Common myeloid progenitor, CD34-positive (primary cell): Measurements from ENCODE around the gene TMEM86B.
A peak's percentile ranks its signal among the peaks of the same experiment; 100 is the strongest.

ENCODE experiments used
- CTCF ChIA-PET: fragments of 350-600 bp; sonication (Branson Sonifier 250); formaldehyde crosslinking; loops from one replicate; lab custom pipeline; 2021; ENCODE audit warnings: antibody characterized with exemption; lab: Charles Lee
- POLR2A ChIA-PET: fragments of 350-600 bp; sonication (Branson Sonifier 250); formaldehyde crosslinking; loops from one replicate; lab custom pipeline; 2021; ENCODE audit warnings: antibody characterized with exemption; lab: Charles Lee
- DNase-seq, 3 donors: peaks; one replicate each; pipeline versions ENCODE4 v3.0.0 to v3.0.0-alpha.2; 2013
- H3K27ac ChIP-seq, 2 experiments: 1 replicate in 1 of 2; 2 replicates in 1 of 2; pipeline ENCODE4 v1.7.0; 2013; ENCODE audit warnings: inconsistent platforms in 2 of 2, low read length in 2 of 2, mild to moderate bottlenecking in 2 of 2, low read depth in 1 of 2, moderate library complexity in 1 of 2; ENCODE audit not compliant: severe bottlenecking in 2 of 2, insufficient read depth in 1 of 2, poor library complexity in 1 of 2
- H3K27me3 ChIP-seq, 5 experiments: replicated peaks in 2 of 5; 1 replicate in 3 of 5; 2 replicates in 2 of 5; pipeline versions ENCODE4 v1.6.1 to v1.7.0; 2013; ENCODE audit warnings: low read length in 4 of 5, mild to moderate bottlenecking in 2 of 5, moderate library complexity in 2 of 5, inconsistent platforms in 1 of 5; ENCODE audit not compliant: insufficient read depth in 5 of 5, control insufficient read depth in 4 of 5
- H3K36me3 ChIP-seq, 4 experiments: 1 replicate in 2 of 4; 2 replicates in 2 of 4; pipeline versions ENCODE4 v1.6.1 to v1.7.0; 2013; ENCODE audit warnings: low read length in 3 of 4, control low read depth in 1 of 4, mild to moderate bottlenecking in 1 of 4; ENCODE audit not compliant: control insufficient read depth in 4 of 4, insufficient read depth in 4 of 4
- H3K4me1 ChIP-seq, 4 experiments: 1 replicate in 3 of 4; 2 replicates in 1 of 4; pipeline versions ENCODE4 v1.6.1 to v1.7.1; 2013; ENCODE audit warnings: low read length in 3 of 4, mild to moderate bottlenecking in 3 of 4, control low read depth in 1 of 4, inconsistent platforms in 1 of 4, moderate library complexity in 1 of 4; ENCODE audit not compliant: control insufficient read depth in 4 of 4, insufficient read depth in 4 of 4; ENCODE audit errors: control extremely low read depth in 1 of 4
- H3K4me3 ChIP-seq, 7 experiments: 1 replicate in 4 of 7; 2 replicates in 3 of 7; pipeline versions ENCODE4 v1.5.1 to v1.7.0; 2013; ENCODE audit warnings: mild to moderate bottlenecking in 7 of 7, low read length in 6 of 7, moderate library complexity in 6 of 7, inconsistent platforms in 2 of 7, low read depth in 2 of 7, control low read depth in 1 of 7; ENCODE audit not compliant: insufficient read depth in 4 of 7, control insufficient read depth in 1 of 7; ENCODE audit errors: extremely low read depth in 1 of 7
- H3K9me3 ChIP-seq, 5 experiments: 1 replicate in 4 of 5; 2 replicates in 1 of 5; pipeline versions ENCODE4 v1.6.1 to v1.7.1; 2013; ENCODE audit warnings: low read length in 4 of 5, mild to moderate bottlenecking in 2 of 5, inconsistent platforms in 1 of 5, low read depth in 1 of 5, moderate library complexity in 1 of 5; ENCODE audit not compliant: control insufficient read depth in 4 of 5, insufficient read depth in 2 of 5; ENCODE audit errors: control extremely low read depth in 1 of 5
- WGBS: methylation state at CpG from one replicate; pipeline ENCODE4 v1.1.5; 2013; ENCODE audit not compliant: insufficient coverage; 5-methylcytosine and 5-hydroxymethylcytosine counted together

Gene TMEM86B

DNA sequence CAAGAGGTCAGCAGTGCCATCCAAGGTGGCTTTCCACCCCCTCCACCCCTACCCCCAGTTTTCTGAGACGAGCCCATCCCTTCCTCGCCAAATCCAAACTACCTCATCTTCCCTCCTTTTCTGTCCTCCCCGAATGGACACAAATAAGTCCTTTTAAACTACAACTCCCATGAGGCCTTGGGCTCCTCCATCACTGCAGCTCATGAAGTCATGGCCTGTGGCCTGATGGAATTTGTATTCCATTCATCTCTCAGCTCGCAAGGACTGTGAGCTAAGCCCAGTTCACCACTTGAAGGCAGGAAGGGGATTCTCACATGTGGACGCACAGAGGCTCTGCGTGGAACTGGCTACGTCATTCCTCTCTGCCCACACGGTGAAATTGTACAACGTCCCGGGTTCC lies 31.8 kb downstream of the TMEM86B start:
- WGBS: 95% methylated on average over 10 of the region's 10 CpGs
- CTCF ChIA-PET: interaction anchor here (0.7 kb wide), 1 partner anchor 106 kb away, joined by 3 read pairs; no protein-coding TSS in a partner anchor
- H3K27me3 ChIP-seq: peaks cover 0 to 2% (median 0%) of the 10 kb centered on the region in 5 experiments
- no peak overlapping the region for H3K27ac ChIP-seq
- H3K4me3 ChIP-seq: no peak overlapping the region
- H3K36me3 ChIP-seq: no peaks in the 10 kb centered on the region
- POLR2A ChIA-PET: no interaction called here
- no peak for DNase-seq
- H3K9me3 ChIP-seq: no peaks in the 10 kb centered on the region
- no peaks in the 10 kb centered on the region for H3K4me1 ChIP-seq

DNA sequence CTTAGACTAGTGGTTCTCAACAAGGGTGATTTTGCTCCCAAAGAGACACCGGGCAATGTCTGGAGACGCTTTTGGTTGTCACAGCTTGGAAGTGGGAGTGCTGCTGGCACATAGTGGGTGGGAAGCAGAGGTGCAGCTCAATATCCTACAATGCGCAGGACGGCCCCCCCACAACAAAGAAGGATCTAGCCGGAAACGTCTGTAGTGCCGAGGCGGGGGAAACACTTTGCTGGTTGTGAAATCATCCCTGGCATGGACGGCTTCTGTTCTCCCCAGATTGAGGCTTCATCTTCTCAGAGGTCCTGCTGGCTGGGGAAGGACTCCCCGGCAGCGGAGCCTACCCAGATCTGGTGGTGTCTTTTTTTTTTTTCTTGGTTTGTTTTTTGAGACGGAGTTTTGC lies 35.1 kb downstream of the TMEM86B start:
- POLR2A ChIA-PET: no interaction called here
- peaks cover 0 to 2% (median 0%) of the 10 kb centered on the region in 5 experiments for H3K27me3 ChIP-seq
- no peaks in the 10 kb centered on the region for H3K9me3 ChIP-seq
- no peak overlapping the region for H3K4me3 ChIP-seq
- DNase-seq: no peak
- no peak overlapping the region for H3K27ac ChIP-seq
- WGBS: 81% methylated on average over 11 of the region's 12 CpGs
- H3K4me1 ChIP-seq: peaks cover 0 to 8% (median 4%) of the 10 kb centered on the region in 4 experiments
- CTCF ChIA-PET: interaction anchor here (0.8 kb wide), 1 partner anchor 11 kb away, joined by 3 read pairs; no protein-coding TSS in a partner anchor
- no peaks in the 10 kb centered on the region for H3K36me3 ChIP-seq

DNA sequence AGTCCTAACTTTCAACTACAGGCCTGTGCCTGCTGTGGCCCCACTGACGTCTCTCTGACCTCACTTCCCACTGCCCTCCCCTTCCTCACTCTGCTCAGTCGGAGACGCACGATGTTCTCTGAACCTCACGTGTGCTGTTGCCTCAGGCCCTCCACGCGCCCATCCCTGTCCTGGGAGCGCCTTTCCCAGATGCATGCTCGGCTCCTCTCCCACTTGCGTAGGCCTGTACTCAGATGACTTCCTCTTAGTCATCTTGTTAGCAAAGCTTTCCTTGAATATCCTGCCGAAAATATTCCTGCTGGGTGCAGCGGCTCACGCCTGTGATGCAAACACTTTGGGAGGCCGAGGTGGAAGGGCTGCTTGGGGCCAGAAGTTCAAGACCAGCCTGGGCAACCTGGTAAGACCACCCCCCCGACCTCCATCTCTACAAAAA lies 39.1 kb downstream of the TMEM86B start:
- Histone ChIP-seq H3K4me1 (peaks cover 0 to 16% (median 8%) of the 10 kb centered on the region in 4 experiments), H3K27me3 (peaks cover 0 to 2% (median 0%) of the 10 kb centered on the region in 5 experiments), H3K36me3 (no peaks in the 10 kb centered on the region), H3K9me3 (no peaks in the 10 kb centered on the region), H3K4me3 (no peak overlapping the region), H3K27ac (no peak overlapping the region)
- ChIA-PET CTCF (interaction anchor here (0.7 to 0.9 kb wide), 2 partner anchors 16 to 265 kb away, joined by 3 read pairs; no protein-coding TSS in a partner anchor), POLR2A (interaction anchor here (0.7 kb wide), 1 partner anchor 33 kb away, joined by 4 read pairs; no protein-coding TSS in a partner anchor)
- DNase-seq: no peak
- 96% methylated on average over 12 of the region's 15 CpGs for WGBS

DNA sequence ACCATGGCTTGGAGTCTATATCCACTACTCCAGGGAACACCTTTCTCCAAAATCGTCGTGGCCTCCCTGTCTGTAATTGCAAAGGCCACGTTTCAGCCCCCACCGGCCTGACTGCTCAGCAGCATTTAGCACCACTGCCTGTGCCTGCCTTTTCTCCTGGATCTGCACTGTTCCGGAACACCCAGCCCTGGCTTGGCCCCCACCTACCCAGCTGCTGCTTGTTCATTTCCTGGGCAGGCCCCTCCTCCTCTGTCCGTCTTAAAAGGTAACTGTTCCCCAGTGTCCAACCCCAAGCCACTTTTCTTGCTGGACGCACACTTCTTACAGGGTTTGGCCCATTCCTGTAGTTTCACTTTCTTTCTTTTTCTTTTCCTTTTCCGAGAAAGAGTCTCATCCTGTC lies 39.9 kb downstream of the TMEM86B start:
- Histone ChIP-seq H3K36me3 (no peaks in the 10 kb centered on the region), H3K9me3 (no peaks in the 10 kb centered on the region), H3K4me3 (peak overlapping the region in 4 of 7 experiments; percentile 37 to 69 (median 47)), H3K27ac (no peak overlapping the region), H3K4me1 (peaks cover 0 to 16% (median 8%) of the 10 kb centered on the region in 4 experiments), H3K27me3 (no peaks in the 10 kb centered on the region)
- DNase-seq: peak in 1 of 3 donors; percentile 40
- ChIA-PET POLR2A (interaction anchor here (0.7 kb wide), 1 partner anchor 32 kb away, joined by 4 read pairs; no protein-coding TSS in a partner anchor), CTCF (no interaction called here)
- WGBS: 21% methylated on average over 8 of the region's 8 CpGs

DNA sequence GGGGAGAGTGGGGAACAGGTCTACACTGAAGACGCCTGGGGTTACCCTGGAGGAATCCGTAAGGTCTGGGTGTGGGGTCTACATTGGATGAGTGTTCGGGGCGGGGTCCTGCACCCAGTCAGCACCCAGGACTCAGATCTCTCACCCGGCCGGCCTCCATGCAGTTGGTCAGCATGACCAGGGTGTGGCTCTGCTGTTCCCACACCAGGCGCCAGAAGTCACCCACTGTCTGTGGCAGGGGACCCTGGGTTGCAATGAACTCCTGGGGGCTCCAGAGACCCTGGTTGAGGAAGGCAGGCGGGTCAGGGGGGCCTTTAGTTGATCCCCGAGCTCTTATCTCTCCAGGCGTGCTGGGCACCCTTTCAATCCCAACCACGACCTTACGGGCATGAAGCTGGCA lies 42.5 kb downstream of the TMEM86B start:
- ChIA-PET POLR2A (no interaction called here), CTCF (interaction anchor here (1.0 kb wide), 1 partner anchor 32 kb away, joined by 3 read pairs; no protein-coding TSS in a partner anchor)
- Histone ChIP-seq H3K27me3 (peaks cover 0 to 13% (median 5%) of the 10 kb centered on the region in 5 experiments), H3K36me3 (no peaks in the 10 kb centered on the region), H3K4me1 (peaks cover 0 to 16% (median 8%) of the 10 kb centered on the region in 4 experiments), H3K27ac (no peak overlapping the region), H3K4me3 (no peak overlapping the region), H3K9me3 (no peaks in the 10 kb centered on the region)
- DNase-seq: no peak
- 99% methylated on average over 10 of the region's 12 CpGs for WGBS

DNA sequence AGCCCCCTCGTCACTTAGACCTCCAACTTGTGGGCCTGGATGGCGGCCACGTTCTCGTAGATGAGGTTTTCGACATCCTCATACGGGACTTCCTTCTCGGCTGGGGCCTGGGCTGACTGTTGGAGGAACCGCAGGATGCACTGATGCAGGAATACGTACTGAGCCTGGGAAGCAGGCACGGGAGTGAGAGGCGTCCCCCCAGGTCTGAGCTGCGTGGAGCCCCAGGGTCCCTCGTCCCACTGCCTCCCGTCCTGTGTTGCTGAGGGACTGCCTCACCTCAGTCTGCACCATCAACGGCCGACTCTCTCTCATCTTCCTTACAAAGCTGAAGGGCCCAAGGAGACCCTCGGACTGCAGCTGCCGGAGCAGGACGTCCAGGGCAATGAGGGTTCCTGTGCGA lies 46.8 kb downstream of the TMEM86B start:
- ChIA-PET POLR2A (no interaction called here), CTCF (interaction anchor here (1.9 kb wide), 1 partner anchor 22 kb away, joined by 5 read pairs; no protein-coding TSS in a partner anchor)
- DNase-seq: no peak
- Histone ChIP-seq H3K27ac (no peak overlapping the region), H3K9me3 (no peaks in the 10 kb centered on the region), H3K4me3 (no peak overlapping the region), H3K27me3 (peaks cover 4 to 39% (median 15%) of the 10 kb centered on the region in 5 experiments), H3K36me3 (no peaks in the 10 kb centered on the region), H3K4me1 (peaks cover 0 to 25% (median 17%) of the 10 kb centered on the region in 4 experiments)
- 70% methylated on average over 13 of the region's 20 CpGs for WGBS
